GM06990 (cell line): ENCODE measurements around the gene PYURF.

Experiments
- DNase-seq: peaks from one replicate; pipeline ENCODE4 v3.0.0-alpha.2; 2011; ENCODE audit not compliant: insufficient read length; ENCODE audit errors: extremely low read depth
- H3K27me3 ChIP-seq: replicated peaks from 2 replicates; pipeline ENCODE4 v1.6.0; 2011; ENCODE audit warnings: low read length; ENCODE audit not compliant: control insufficient read depth, insufficient read depth
- H3K36me3 ChIP-seq: 2 replicates; pipeline ENCODE4 v1.5.1; 2011; ENCODE audit warnings: low read length; ENCODE audit not compliant: control insufficient read depth, insufficient read depth
- H3K4me3 ChIP-seq: replicated peaks from 2 replicates; pipeline ENCODE4 v1.5.1; 2011; ENCODE audit warnings: low read depth, mild to moderate bottlenecking, control low read depth, low read length
- TF ChIP-seq, protein P1 (sequence below): IDR thresholded peaks from 2 replicates; pipeline ENCODE4 v1.5.1; 2011; ENCODE audit warnings: low read length, control low read depth, mild to moderate bottlenecking, inconsistent platforms; ENCODE audit not compliant: insufficient read depth, poor library complexity, severe bottlenecking

The PYURF gene

DNA sequence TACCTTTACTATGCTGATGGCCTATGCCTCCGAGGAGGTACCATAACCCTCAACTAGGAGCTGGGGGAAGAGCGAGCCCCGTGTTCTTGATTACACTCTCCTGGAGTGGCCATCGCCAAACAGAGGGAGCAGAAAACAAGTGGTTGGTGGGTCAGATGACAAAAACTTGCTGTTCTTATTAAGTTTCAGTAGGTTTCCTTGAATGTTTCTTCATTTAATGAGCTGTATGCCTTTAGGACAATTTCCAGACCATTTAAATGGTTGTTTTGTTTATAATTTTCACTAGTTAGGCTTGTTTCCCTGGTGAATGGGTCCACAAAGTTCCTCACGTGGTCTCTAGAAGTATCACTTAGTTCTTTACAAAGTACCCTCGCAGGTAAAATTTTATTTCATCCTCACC is 4.7 kb downstream of the PYURF start:
- H3K4me3 ChIP-seq = no peak overlapping the region
- TF ChIP-seq, protein P1, sequence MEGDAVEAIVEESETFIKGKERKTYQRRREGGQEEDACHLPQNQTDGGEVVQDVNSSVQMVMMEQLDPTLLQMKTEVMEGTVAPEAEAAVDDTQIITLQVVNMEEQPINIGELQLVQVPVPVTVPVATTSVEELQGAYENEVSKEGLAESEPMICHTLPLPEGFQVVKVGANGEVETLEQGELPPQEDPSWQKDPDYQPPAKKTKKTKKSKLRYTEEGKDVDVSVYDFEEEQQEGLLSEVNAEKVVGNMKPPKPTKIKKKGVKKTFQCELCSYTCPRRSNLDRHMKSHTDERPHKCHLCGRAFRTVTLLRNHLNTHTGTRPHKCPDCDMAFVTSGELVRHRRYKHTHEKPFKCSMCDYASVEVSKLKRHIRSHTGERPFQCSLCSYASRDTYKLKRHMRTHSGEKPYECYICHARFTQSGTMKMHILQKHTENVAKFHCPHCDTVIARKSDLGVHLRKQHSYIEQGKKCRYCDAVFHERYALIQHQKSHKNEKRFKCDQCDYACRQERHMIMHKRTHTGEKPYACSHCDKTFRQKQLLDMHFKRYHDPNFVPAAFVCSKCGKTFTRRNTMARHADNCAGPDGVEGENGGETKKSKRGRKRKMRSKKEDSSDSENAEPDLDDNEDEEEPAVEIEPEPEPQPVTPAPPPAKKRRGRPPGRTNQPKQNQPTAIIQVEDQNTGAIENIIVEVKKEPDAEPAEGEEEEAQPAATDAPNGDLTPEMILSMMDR = no peak
- DNase-seq = no peak

DNA sequence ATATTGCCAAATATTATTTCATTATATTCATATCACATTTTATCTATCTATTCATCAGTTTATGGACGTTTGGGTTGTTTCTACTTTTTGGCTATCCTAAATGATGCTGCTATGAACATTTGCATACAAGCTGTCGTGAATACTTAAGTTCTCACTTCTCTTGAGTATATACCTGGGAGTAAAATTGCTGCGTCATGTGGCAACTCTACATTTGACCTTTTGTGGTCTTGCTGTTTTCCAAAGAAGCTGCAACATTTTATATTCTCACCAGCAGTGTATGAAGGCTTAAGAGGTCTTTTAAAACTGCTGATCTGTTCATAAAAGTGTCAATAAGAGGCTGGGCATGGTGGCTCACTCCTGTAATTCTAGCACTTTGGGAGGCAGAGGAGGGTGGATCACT is 5.8 kb downstream of the PYURF start:
- H3K27me3 ChIP-seq = no peaks in the 10 kb centered on the region
- peaks cover 2% of the 10 kb centered on the region; the same call in 1 of the 2 replicates for H3K36me3 ChIP-seq
- DNase-seq = no peak
- TF ChIP-seq, protein P1 = no peak
- no peak overlapping the region for H3K4me3 ChIP-seq

More for the DNA sequence above, 4.7 kb downstream of the PYURF start:
- Histone ChIP-seq H3K27me3 (no peaks in the 10 kb centered on the region), H3K36me3 (peaks cover 2% of the 10 kb centered on the region; the same call in 1 of the 2 replicates)

DNA sequence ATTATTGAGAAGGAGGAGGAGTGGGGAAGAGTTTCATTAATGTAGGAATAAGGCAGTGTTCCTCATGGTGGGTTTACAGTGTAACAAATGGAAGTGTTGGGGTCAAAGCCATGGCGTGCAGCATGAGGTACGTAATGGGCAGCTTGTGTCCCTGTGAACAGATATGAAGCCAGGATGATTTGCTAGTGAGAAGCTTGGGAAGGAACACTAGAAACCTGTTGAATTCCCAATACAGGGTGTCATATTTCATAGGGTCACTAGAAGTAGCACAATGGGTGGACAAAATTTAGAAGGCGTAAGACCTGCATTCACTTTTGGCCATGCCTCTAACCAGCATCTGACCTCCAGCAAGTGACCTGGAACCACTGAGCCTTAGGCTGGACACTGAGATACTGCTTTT is 6.8 kb downstream of the PYURF start:
- no peak for DNase-seq
- H3K36me3 ChIP-seq = peaks cover 2% of the 10 kb centered on the region; the same call in 1 of the 2 replicates
- no peak overlapping the region for H3K4me3 ChIP-seq
- no peaks in the 10 kb centered on the region for H3K27me3 ChIP-seq
- TF ChIP-seq, protein P1 = no peak

DNA sequence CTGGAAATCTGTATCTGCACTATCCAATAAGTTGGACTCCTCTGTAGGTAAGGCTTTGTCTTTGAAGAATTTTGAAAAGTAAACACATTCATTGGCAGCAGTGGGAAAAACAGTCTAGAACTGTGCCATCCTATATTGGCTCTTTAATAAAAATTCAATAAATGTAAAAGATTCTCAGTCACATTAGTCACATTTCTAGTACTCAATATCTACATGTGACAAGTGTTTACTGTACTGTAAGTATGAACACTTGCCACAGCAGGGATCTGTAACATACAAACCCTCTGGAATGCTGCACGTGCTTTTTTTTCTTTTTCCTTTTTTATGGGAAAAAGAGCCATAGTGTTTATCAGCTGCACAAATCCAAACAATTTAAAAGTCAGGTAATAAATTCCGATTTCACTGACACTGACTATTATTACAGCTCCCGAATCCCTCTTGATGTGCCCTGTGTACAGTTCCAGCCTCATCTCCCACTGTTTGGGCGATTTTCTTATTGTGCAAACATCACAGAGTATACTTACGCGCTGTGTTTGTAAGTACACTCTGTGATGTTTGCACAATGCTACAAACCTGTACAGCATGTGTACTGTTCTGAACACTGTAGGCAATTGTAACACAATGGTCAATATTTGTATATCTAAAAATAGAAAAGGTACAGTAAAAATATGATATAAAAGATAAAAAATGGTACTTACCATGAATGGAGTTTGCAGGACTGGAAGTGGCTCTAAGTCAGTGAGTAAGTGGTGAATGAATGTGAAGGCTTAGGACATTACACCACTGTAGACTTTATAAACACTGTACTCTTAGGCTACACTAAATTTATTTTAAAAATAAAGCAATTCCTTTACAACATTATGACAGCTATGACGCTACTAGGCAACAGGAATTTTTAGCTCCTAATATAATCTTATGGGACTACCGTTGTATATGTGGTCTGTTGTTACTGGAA is 8.7 kb downstream of the PYURF start:
- Histone ChIP-seq H3K36me3 (no peaks in the 10 kb centered on the region), H3K27me3 (no peaks in the 10 kb centered on the region), H3K4me3 (no peak overlapping the region)
- no peak for DNase-seq
- TF ChIP-seq, protein P1 = no peak

DNA sequence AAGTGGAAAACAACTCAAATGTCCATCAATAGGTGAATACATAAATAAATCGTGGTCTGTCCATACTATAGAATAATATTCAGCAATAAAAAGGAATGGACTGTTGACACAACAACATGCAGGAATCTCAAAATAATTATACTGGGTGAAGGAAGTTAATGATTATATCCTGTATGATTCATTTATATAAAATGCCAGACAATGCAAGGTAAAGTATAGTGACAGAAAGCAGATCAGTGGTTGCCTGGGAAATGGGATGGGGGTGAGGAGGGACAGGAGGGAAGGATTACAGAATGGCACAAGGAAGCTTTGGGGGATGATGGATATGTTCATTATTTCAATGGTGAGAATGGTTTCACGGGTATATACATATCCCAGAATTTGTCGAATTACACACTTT is 12.3 kb downstream of the PYURF start:
- no peaks in the 10 kb centered on the region for H3K27me3 ChIP-seq
- H3K4me3 ChIP-seq = no peak overlapping the region
- TF ChIP-seq, protein P1 = no peak
- H3K36me3 ChIP-seq = no peaks in the 10 kb centered on the region
- DNase-seq = no peak
